GM12891 (cell line): ENCODE measurements around the gene VWA8.
"Not testable (repeated sequence)": the region's sequence is repeated elsewhere in the genome, so short reads cannot be mapped to it uniquely, and the experiment has no call there.

Experiments
- POLR2A ChIP-seq: IDR thresholded peaks from 2 replicates; pipeline ENCODE4 v1.6.1; 2011; ENCODE audit warnings: low read depth, low read length, control low read depth
- SPI1 ChIP-seq: IDR thresholded peaks from 2 replicates; pipeline ENCODE4 v1.6.1; 2011; ENCODE audit warnings: low read depth, low read length, control low read depth
- TAF1 ChIP-seq: IDR thresholded peaks from 2 replicates; pipeline ENCODE4 v1.6.1; 2011; ENCODE audit warnings: low read depth, low read length, control low read depth

DNA sequence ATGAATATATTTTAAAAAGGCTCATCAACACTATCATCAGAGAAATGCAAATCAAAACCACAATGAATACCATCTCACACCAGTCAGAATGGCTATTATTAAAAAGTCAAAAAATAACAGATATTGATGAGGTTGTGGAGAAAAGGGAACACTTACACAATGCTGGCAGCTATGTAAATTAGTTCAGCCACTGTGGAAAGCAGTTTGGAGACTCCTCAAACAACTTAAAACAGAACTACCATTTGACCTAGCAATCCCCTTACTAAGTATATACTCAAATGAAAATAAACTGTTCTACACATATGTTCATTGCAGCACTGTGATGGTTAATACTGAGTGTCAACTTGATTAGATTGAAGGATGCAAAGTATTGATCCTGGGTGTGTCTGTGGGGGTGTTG, 98.2 kb downstream of the VWA8 start:
- not testable (repeated sequence) for TF ChIP-seq POLR2A, SPI1, TAF1
